GM21825 (cell line): ENCODE results near the gene BEST4.
A peak's percentile ranks its signal among the peaks of the same experiment; 100 is the strongest.
"Not testable (repeated sequence)": the region's sequence is repeated elsewhere in the genome, so short reads cannot be mapped to it uniquely, and the experiment has no call there.

Source experiments
- ATAC-seq: cut with Tn5 transposase; IDR thresholded peaks from one replicate; pipeline ENCODE4 v1.9.1; 2021; ENCODE audit warnings: mild to moderate bottlenecking, moderate library complexity; ENCODE audit not compliant: unreplicated experiment

BEST4 gene

GRCh38 chr1:44778705-44779576 is 9.0 kb downstream of the BEST4 start:
- no peak for ATAC-seq

- no peak for ATAC-seq
Observed at GRCh38 chr1:44777969-44778635, 9.9 kb downstream of the BEST4 start.

- no peak for ATAC-seq
Observed at GRCh38 chr1:44777547-44777946, 10.4 kb downstream of the BEST4 start.

- no peak for ATAC-seq
Observed at GRCh38 chr1:44776730-44777068, 11.3 kb downstream of the BEST4 start.

- peak; percentile 15 for ATAC-seq
Observed at GRCh38 chr1:44775930-44776729, 11.8 kb downstream of the BEST4 start.

- ATAC-seq, result peak; percentile 69
Observed at GRCh38 chr1:44775078-44775929, 12.7 kb downstream of the BEST4 start, which contains the start of gene RPS8. RPS8 (plus strand) TSS chr1:44775540; CDS start chr1:44775597, 57 bp downstream.

- not testable (repeated sequence) for ATAC-seq
Observed at GRCh38 chr1:44766421-44766820, 21.5 kb downstream of the BEST4 start.

- no peak for ATAC-seq
Observed at GRCh38 chr1:44760876-44761275, 27.1 kb downstream of the BEST4 start.

- no peak for ATAC-seq
Observed at GRCh38 chr1:44759077-44759476, 28.9 kb downstream of the BEST4 start.

- ATAC-seq, result no peak
Observed at GRCh38 chr1:44757420-44757819, 30.6 kb downstream of the BEST4 start.

- ATAC-seq, result no peak
Observed at GRCh38 chr1:44747878-44748277, 40.1 kb downstream of the BEST4 start.

- ATAC-seq, result no peak
Observed at GRCh38 chr1:44743211-44743610, 44.8 kb downstream of the BEST4 start.

- no peak for ATAC-seq
Observed at GRCh38 chr1:44740179-44740617, 47.8 kb downstream of the BEST4 start.

- ATAC-seq, result peak; percentile 97
Observed at GRCh38 chr1:44739307-44740178, 48.4 kb downstream of the BEST4 start, which contains the start of gene KIF2C. KIF2C (plus strand) TSS chr1:44739837; CDS start chr1:44739933, 96 bp downstream.

- ATAC-seq, result not testable (repeated sequence)
Observed at GRCh38 chr1:44738953-44739306, 49.0 kb downstream of the BEST4 start.

GRCh38 chr1:44735992-44736391 is 52.0 kb downstream of the BEST4 start:
- no peak for ATAC-seq

GRCh38 chr1:44733784-44734183 is 54.2 kb downstream of the BEST4 start:
- no peak for ATAC-seq
